IPS-11a (cell line): ENCODE results near the gene HSPG2.
"Not testable (repeated sequence)": the region's sequence is repeated elsewhere in the genome, so short reads cannot be mapped to it uniquely, and the experiment has no call there.

ENCODE experiments used
- H3K4me3 ChIP-seq: one replicate; pipeline ENCODE4 v1.5.1; 2013; ENCODE audit warnings: low read depth, low read length, control low read depth

Gene HSPG2

DNA sequence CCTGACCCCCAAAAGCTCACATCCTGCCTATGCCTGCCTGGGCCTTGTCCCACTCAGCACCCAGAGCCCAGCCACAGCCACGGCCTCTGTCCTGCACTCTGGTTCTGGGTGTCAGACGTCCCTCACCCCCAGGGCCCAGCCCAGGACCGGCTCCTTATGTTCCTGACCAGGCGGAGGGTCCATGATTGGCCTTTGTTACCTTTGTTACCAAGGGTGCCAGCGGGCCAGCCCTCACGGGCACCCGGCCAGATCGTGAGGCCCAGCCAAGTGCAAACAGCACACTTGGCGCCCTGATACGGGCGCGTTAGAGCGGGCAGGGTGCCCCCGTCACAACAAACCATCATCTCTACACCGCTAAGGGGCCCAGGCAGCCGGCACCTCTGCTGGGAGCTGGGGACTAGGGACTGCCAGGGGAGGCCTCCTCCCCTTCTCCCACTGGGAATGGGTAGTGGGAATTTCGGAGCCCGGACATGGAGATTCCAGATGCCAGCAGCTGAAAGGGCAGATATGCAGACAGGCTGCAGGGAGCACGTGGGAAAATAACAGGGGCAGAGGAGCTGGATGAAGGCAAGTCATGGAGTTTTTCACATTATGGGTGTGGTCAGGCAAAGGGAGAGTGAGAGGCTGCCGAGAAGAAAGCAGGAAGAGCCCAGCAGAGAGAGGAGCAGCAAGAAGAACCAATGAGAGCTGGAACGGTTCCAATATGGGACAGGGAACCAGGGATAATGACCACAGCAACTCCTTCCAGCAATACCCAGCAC, 22.1 kb downstream of the HSPG2 start:
- no peak overlapping the region for H3K4me3 ChIP-seq

DNA sequence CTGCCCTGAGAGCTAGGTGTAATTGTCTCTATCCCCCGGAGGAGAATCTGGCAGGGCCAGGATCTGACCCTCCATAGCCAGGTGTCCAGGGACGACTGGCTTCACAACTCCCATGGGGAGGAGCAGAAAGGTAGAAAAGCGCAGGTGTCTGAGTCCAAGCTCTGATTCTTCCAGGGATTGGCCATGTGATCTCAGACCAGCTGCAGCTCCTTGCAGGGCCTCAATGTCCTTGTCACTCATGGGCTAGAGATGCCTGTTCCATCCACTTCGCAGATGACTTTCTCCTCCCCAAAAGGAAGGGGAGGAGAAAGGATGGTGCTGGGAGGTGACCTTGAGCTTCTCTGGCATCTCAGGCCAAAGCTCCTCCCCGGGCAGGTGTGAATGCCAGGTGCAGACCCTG, 22.7 kb downstream of the HSPG2 start:
- H3K4me3 ChIP-seq: no peak overlapping the region

DNA sequence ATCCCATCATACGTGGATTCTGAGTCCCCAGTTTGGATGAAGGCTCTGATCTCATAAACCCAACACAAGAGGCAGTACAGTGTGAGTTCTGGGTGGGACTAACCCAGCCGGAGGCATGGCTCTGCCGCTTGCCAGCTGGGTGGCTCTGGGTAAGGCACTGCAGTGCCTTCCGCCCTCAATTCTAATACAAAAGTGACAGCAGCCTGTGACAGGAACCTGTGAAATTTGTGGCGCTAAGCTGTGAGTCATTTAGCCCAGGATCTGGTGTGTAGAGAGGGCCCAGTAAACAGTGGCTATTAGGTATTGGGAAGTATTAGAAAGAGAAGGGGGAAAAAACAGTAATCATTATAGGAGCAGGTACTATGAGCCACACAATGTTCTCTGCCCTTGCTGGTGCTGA, 23.3 kb downstream of the HSPG2 start:
- no peak overlapping the region for H3K4me3 ChIP-seq

DNA sequence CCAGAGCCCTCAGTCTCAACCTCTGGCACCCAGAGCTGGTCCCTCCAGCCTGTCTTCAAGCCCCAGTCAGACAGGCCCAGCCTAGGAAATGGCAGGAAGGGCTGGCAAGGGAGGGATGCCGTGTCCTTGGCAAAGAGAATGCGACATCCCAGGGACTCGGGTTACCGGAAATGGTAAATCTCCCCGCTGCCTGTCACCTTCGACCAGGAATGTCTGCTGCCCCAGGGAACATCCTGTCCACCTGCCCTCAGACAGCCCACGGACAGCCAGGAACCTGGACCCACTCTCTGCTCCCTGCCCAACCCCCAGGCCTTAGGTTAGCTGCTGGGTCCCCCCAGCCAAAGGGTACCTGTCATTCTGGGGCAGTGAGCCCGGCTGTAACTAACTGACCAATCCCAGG, 23.9 kb downstream of the HSPG2 start:
- H3K4me3 ChIP-seq: no peak overlapping the region

DNA sequence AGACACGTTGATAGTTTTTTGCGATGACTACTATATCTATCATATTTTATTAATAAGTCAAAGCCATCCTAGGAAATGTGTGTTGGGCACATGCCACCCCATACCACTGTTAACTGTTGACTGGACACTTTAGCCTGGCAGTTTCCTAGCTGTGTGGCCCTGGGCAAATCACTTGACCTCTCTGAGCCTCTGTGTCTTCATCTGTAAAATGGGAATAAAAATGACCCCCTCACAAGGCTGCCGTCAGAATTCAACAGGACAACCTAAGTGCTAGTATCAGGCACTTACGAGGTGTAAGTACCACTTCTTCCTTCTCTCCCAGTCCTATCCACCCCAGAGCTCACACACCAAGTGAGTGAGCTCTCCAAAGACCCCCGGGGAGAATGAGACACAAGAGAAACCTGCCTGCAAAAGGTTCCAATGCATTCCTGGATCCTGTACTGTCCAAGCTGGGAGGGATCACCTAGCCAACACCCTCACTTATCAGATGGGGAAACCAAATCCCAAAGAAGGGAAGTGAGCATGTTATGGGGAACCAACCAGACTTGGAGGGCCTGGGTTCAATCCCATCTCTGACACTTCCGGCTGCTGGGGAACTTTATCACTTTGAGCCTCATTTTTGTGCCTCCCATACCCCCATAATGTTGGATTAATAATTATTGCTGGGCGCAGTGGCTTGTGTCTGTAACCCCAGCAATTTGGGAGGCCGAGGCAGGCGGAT, 24.9 kb downstream of the HSPG2 start:
- H3K4me3 ChIP-seq: no peak overlapping the region

DNA sequence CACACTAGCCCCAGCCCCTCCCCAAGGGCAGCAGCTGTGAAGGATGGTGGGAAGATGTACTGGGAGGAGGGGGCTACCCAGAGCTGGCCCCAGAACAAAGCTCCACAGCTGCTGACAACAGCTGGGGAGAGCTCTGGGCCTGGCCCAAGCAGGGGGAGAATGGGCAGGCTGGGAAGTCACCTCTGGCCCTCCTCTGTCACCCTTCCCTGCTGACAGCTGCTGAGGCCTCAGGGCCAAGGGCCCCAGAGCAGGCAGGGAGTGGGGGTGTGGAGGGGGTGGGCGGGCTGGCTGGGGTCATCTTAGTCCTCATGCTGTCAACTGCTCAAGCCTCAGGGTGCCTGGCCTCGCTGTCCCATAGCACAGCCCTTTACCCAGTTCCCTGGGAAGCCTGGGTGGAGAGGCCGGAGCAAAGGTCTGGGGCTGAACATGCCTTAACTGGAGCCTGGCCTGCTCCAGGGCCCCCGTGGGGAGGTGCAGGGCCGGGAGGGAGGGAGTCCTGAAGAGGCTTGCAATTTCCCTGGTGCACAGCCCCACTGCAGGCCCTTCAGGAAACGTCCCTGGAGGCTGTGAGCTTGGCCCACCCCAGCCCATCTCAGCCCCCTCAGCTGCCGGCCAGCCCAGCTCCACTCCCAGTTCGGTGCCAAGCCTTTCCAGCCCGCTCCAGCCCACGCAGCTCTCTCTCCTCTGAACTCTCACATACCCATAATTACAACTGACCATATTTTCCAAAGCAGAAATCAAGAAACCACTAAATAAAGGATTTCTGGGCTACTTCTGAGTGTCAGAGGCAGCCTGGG, 25.7 kb downstream of the HSPG2 start:
- H3K4me3 ChIP-seq: no peak overlapping the region

DNA sequence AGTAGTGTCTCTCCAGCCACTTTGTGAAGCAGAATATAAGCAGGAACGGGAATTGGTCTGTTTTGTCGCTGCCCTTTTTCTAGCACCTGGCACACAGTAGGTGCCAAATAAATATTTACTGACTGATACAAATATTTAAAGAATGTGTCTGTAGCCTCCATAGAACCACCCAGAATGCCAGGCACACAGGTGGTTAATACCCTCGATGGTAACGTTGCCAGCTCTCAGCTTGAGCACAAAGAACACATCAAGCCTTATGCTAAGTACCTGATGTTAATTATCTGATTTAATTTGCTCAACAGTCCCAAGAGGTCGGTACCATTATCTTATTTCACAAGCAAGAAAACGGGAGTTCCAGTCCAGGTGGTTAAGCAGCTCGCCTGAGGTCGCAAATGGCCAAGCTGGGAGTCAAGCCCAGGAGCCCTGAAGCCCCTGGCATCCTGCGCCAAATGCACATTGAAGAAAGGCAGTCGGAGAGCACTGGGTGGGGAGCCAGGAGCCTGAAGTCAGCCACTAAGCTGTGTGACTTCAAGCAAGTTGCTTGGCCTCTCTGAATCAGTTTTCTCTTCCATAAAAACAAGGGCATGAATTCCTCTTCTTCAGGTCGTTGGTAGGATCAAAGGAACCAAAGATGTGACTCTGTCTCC, 26.4 kb downstream of the HSPG2 start:
- no peak overlapping the region for H3K4me3 ChIP-seq

DNA sequence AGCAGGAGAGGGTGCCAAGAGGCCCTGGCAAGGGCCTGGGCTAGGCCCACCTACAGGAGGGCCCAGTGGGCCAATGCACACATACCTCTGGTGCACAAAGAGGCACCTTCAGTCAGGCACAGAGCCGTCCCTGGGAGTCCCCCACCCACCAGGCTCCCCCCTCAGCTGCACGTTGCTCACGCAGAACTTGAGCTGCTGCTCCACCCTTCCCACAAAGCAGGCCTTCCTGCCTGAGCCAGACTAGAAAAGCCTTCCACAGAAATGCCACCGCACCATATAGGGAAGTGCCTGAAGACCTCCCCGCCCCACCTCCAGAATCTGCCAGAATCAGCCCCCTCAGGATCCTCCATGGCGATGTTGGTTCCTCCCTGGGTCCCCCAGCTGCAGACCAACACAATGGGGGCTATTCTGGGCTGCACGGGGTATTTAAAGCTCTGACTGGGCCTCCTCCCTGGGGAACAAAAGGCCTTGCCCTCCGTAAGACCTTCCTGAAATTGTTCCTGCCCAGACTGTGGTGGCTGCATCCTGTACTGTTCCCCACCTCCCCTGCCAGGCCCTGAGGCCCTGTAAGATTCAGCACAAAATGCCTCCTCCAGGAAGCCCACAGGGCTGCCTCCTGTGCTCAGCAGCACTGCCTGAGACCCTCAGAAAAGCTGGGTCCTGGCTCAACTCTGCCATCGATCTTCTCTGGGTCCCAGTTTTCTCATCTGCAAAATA, 27.2 kb downstream of the HSPG2 start:
- H3K4me3 ChIP-seq: no peak overlapping the region

DNA sequence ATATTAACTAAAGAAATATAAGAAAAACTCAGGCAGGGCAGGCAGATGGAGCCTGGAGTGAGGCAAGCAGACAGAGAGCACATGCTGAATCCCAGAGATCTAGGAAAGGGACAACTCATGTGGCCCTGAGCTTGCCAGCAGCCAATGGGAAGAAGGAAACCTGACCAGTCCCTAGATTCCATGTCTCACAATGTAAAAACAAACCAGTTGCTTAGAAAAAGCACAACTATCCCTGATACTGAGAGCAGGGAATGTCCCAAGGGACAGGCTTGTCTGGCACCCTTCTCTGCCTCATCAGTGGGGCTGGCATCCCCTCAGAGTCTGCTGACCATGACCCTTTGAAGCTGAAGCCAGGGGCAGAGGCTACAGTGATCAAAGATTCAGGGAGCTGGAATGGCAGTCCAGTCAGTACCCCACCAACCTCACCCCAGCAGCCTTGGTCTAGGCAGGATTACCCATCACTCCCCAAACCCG, 27.8 kb downstream of the HSPG2 start:
- no peak overlapping the region for H3K4me3 ChIP-seq

DNA sequence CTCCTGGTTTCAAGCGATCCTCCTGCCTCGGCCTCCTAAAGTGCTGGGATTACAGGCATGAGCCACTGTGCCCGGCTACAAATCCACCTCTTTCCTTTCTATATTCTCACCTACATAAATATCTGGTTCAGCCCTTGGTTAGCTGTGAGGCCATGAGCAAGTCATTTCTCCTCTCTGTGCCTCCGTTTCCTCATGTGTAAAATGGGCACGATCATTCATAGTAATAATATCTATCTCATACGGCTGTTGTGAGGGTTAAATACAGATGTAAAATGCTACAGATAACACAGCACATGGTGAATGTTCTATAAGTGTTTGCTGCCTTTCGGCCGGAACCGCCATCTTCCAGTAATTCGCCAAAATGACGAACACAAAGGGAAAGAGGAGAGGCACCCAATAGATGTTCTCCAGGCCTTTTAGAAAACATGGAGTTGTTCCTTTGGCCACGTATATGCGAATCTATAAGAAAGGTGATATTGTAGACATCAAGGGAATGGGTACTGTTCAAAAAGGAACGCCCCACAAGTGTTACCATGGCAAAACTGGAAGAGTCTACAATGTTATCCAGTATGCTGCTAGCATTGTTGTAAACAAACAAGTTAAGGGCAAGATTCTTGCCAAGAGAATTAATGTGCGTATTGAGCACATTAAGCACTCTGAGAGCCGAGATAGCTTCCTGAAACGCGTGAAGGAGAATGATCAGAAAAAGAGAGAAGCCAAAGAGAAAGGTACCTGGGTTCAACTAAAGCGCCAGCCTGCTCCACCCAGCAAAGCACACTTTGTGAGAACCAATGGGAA, 29.2 kb downstream of the HSPG2 start:
- H3K4me3 ChIP-seq: not testable (repeated sequence)

DNA sequence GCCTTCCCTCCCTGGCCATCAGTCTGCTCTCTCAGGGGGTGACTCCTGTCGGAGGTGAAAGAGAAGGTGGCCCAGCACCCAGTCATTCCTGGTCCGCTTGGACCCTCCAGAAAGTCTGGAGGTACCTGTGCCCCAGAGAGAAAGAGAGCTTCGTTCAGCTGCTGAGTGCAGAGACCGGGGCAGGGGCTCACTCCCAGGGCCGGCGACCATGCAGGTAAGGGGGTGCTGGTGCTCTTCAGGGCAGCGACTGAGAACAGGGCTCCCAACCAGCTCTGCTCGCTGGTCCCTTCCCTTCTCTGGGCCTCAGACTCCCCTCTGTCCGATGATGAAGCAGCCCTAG, 30.1 kb downstream of the HSPG2 start:
- no peak overlapping the region for H3K4me3 ChIP-seq

DNA sequence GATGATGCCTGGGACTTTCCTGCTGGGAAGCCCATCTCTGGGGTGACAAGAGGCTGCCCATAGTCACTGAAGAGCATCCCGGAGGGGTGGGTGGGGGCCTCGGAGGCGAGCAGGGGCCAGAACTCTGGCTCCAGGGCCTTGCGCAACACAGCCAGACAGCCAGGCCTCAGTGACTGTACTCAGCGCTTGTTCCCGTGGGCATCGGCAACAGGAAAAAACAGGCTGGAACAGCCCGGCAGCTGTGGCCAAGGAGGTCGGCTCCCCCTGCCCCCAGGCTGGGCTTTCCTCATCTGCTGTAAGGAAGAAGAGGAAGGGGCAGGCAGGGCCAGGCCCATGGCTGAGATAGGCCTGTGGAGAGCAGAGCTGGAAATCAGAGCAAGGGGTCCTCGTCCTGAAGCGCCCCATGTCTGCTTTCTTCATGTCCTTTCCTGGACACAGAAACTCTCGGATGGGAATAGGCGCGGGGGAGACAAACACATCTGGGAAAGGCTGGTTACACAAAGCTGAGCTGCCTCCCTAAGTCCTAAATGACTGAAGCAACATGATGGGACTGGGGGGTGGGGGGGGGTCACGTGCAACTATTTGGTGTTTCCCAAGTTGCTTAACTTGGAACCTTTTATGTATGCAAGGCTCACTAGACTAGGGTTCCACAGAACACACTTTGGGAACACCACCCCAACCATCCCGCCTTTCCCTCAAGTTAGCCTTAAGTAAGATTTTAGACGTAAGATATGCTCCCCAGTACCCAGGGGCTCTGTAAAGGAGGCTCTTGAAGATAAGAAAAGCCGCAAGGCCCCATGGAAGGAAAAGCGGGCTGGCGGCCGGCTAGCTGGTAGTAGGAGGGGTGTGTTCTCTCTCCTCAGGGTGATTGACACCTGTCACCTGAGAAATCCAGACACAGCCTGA, 30.7 kb downstream of the HSPG2 start:
- no peak overlapping the region for H3K4me3 ChIP-seq

DNA sequence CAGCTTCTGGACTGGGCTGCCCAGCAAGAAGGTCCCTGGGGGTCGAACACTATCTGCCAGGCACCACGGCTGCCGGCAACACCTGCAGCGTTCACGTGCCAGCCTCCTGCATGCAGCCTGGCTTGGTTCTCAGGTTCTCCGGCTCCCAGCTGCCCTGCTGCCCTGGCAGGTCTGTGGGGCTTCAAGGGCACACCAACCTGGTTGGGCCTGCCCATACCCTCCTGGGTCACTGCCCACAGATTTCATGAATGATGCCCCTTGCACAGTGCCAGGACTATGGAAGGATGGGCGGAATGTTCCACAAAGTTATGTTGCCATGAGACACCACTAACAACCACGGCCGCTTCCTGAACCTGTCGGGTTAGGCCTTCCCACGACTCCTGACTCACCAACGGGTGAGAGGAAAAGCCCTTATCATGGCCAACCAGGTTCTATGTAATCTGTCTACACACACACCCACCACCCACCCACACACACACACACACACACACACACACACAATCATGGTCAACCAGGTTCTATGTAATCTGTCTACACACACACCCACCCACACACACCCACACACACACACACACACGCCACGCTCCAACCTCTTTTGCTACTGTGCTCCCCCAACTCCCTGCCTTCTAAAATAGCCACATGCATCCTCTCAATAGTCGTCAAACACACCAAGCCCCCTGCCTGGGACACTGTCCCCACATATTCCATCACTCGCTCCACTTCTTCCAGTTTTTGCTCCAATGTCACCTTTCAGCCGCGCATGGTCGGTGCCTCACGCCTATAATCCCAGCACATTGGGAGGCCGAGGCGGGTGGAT, 32.2 kb downstream of the HSPG2 start:
- H3K4me3 ChIP-seq: no peak overlapping the region

DNA sequence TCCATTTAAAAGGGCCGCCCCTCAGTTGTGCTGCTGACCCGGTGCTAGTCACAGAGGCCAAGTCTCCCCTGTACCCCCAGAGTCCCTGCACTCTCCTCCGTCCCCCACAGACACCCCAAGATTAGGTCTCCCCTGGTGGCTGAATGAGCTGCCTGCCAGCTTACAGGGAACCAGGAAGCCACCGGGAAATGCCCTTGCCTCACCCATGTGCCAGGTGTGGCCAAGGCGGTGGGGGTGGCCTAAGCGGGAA, 32.7 kb downstream of the HSPG2 start:
- H3K4me3 ChIP-seq: no peak overlapping the region

DNA sequence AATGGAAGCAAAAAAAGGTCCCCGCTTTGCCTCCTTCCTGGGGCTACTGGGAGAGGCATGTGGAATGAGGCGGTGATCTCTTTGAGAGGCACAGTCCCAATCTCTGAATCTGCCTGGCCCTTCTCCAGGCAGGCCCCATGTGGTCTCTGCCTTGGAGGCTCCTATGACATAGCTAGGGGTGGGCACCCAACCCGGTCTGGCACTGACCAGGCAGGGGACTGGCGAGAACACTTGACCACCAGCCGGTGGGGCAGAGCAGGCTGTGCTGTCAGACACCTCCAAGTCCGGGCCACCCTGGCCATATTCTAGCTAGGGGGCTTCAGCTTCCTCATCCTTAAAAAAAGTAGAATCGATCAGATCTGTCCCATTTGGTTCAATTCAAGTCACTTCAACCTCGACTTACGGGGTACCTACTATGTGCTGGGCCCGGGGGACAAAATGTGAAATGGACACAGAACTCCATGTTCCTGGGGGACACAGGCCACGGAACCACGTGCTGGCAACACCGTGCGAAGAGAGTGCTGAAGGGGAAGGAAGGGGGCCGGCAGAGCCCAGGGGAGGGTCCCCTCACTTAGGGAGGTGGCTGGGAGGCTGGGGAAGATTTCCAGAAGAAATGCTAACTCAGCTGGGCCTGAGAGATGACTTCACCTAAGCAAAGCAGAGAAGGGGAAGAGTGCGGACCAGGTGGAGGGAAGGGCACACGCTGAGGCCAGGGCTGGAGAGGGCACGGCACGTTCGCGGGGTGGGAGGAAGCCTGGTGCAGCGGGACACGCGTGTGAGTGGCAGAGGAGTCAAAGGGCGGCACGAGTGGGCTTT, 33.3 kb downstream of the HSPG2 start:
- no peak overlapping the region for H3K4me3 ChIP-seq

DNA sequence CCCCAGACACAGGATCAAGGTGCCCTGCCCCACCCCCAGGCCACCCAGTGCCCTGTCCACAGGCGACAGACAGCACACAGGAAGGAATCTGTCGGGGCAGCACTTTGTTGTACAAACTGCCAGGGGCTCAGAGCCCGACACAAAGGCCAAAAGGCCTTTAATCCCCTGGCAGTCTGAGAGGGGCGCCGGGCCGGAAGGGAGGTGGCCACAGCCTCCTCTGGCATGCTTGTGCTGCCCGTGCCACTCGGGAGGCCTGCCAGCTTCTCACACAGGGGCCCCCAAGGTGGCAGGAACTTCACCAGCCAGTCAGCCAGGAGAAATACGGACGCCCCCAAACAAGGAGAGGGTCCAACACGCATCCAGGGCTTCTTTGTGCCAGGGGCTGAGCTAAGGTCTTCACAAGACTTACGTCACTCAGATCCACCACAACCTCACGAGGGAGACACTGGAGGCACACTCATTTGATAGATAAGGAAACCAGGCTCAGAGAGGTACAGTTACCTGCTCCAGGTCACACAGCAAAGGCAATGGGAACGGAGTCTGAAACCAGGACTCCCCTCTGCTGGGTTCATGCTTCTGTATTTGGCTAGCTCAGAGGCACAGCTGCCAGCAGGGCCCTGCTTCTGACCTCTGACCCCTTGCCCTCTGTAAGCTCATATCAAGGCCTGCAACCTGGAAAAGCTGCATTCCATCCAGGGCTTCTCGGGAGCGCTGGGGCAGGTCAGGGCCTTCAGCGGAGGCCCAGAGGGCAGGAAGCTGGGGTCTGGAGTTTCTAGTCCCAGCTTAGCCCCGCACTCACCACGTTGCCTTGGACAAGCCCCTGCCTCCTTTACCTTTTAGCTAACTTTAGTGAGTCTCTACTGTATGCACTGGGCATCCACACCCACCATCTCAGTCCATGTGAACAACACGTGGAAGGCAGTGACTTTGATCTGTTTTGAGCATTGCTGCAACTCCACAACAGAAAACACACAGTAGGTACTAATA, 34.8 kb downstream of the HSPG2 start:
- H3K4me3 ChIP-seq: no peak overlapping the region
